Measurements from ENCODE around the gene HIPK2. TPM values are rescaled to one million over a fixed set of nuclear protein-coding genes. Genes with fewer than 3 reads are reported as not detected.
A peak's percentile ranks its signal among the peaks of the same experiment; 100 is the strongest.

HIPK2 gene
- total RNA-seq, 2 experiments from 2014 or later = 15.4 to 16.1 TPM

DNA sequence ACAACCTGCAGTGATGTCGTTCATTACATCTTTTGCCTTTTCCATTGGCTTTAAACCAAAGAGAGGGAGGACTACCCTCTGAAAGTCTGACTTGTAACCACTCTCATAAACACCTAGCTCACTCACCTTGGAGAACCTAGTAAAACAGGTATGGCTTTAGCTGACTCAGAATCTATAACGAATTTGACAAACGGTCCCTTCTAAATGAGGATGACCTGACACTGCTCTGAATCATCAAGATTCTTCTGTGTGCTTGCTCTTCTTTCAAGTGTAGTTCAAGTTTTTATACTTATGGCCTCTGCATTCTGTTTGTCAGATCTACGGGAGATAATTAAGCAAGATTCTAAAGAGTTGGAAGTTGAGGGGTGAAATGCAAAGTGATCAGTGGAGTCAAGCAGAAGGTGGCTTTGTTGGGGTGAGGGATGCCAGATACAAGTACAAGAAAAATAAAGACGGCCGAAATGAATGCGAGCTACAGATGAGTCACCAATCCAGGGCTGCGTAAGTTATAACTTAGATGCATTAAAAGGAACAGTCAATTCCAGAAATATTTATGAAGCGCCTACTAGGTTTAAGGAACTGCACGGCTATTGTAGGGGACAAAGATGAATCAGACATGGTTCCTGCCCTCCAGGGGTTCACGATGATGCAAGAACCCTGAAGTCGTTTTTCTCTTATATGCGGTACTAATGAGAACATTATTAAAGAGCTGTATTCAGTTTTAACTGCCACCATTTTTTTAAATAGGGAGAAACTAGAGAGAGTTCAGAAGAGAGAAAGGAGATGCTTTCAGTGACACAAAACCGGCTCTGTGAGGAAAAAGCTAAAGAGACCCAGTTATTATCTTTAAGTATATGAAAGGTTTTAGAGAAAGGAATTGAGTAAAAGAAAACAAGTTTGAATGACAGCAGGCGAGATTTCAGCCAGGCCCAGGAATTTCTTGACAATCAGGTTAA, 6.5 kb downstream of the HIPK2 start:
- H3K36me3 Mint-ChIP-seq = peaks cover 11% of the 10 kb centered on the region
- peaks cover 82% of the 10 kb centered on the region for H3K4me1 Mint-ChIP-seq
- peak overlapping the region; percentile 5 for H3K27ac Mint-ChIP-seq
- DNase-seq = no peak
- H3K27me3 Mint-ChIP-seq = no peaks in the 10 kb centered on the region
- no peak overlapping the region for H3K4me3 Mint-ChIP-seq
- H3K9me3 Mint-ChIP-seq = no peaks in the 10 kb centered on the region

DNA sequence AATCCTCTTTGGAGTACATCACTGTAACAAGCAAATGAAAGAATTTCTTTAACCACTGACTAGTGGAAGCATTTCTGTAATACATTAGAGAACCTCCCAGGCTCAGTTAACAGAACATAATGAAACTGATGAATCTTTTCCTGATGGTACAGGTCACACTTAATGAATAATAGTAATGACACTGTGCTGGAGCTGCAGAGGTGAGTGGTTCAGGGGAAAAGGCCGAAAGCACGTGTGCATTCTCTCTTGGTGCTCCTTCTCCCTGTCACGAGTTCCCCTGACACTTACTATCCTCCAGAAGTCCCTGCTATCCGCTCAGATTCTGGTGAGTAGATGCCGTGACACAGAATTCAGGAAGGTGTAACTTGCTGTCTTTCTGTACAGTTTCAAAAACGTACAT, 8.0 kb downstream of the HIPK2 start:
- Mint-ChIP-seq H3K36me3 (peaks cover 14% of the 10 kb centered on the region), H3K27ac (peak overlapping the region; percentile 28), H3K4me3 (no peak overlapping the region), H3K4me1 (peaks cover 70% of the 10 kb centered on the region), H3K9me3 (no peaks in the 10 kb centered on the region), H3K27me3 (no peaks in the 10 kb centered on the region)
- DNase-seq = no peak

DNA sequence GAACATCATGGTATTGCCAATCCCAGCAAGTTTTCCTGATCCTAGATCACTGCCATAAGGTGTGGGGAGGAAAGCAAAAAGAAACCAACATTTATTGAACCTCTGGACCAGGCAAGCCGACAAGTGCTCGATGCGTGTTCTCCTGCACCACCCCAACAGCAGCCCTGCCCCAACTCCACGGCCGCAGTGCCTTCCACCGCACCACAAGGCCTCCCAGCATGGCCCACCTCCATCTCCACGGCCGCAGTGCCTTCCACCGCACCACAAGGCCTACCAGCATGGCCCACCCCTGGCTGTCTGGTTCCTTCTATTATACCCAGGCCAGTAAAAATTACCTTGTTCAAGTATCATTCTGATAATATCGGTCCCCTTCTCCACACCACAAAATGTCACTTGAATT, 8.7 kb downstream of the HIPK2 start:
- H3K27me3 Mint-ChIP-seq = no peaks in the 10 kb centered on the region
- H3K4me3 Mint-ChIP-seq = no peak overlapping the region
- peak overlapping the region; percentile 73 for H3K27ac Mint-ChIP-seq
- H3K9me3 Mint-ChIP-seq = no peaks in the 10 kb centered on the region
- H3K4me1 Mint-ChIP-seq = peaks cover 67% of the 10 kb centered on the region
- no peak for DNase-seq
- peaks cover 14% of the 10 kb centered on the region for H3K36me3 Mint-ChIP-seq

DNA sequence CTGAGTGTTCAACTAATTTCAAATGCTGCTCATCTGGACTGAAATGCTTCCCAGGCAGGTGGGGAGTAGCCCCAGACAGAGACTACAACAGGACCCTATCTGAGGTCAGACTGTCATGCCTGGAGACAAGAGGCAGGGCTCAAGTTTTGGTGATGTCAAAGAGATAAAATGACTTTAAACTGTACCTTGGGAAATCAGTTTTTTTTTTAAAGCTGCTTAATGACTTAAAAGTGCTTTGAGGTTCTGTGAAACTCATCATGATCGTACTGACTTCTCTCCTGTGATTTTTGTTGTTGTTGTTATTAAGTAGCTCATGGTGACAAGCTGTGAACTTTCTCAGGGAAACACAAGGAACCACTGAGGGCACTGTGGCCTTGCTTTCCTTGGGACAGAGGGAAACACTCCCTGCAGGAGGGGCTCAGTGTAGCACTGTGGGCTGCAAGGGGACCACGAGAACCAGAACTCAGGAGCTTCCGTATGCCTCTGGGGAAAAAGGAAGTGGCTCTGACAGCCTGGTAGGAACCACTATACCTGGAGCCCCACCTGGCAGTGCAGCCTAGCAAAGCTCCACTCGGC, 9.5 kb downstream of the HIPK2 start:
- Mint-ChIP-seq H3K27me3 (no peaks in the 10 kb centered on the region), H3K36me3 (peaks cover 14% of the 10 kb centered on the region), H3K4me3 (no peak overlapping the region), H3K9me3 (no peaks in the 10 kb centered on the region), H3K27ac (peak overlapping the region; percentile 73), H3K4me1 (peaks cover 64% of the 10 kb centered on the region)
- no peak for DNase-seq

DNA sequence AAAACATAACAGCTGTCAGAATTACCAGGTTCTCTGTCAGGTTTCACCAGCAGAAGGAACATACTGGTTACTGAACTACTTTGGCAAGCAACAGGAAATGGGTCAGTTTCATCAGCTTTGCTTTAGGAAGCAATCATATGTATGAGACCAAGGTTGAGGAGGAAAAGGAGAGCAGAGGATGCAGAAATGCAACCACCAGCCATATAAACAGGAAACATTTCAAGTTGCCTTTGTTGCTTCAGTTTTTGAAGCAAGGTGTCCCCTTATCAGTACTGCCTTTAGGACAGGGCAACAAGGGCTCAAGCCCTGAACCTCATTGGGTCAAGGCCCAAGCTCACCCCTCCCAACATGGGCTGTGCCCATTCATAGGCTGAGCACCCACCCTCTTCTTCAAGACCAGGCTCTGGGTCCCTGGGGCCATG, 10.2 kb downstream of the HIPK2 start:
- peaks cover 16% of the 10 kb centered on the region for H3K36me3 Mint-ChIP-seq
- DNase-seq = no peak
- H3K4me1 Mint-ChIP-seq = peaks cover 63% of the 10 kb centered on the region
- no peaks in the 10 kb centered on the region for H3K27me3 Mint-ChIP-seq
- peak overlapping the region; percentile 29 for H3K4me3 Mint-ChIP-seq
- no peaks in the 10 kb centered on the region for H3K9me3 Mint-ChIP-seq
- H3K27ac Mint-ChIP-seq = peak overlapping the region; percentile 73

DNA sequence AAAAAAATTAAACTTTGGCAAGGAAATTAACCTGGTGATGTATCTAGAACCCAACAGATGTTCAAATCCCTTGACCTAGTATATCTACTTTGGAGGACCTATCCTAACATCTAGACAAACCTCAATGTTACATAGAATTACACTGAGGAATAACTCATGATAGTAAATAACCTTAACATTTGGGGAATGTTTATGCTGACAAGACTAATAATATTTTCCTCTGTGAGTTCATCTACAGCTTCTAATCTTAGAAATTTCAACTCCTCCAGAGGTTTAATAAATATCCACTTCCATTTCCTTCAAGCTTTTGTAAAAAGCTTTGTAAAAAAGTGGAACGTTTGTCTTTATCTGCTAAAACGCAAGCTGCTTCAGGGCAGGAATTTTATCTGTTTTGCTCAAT, 12.7 kb downstream of the HIPK2 start:
- Mint-ChIP-seq H3K9me3 (no peaks in the 10 kb centered on the region), H3K4me3 (no peak overlapping the region), H3K27me3 (no peaks in the 10 kb centered on the region), H3K4me1 (peaks cover 61% of the 10 kb centered on the region), H3K27ac (no peak overlapping the region), H3K36me3 (peaks cover 23% of the 10 kb centered on the region)
- no peak for DNase-seq

DNA sequence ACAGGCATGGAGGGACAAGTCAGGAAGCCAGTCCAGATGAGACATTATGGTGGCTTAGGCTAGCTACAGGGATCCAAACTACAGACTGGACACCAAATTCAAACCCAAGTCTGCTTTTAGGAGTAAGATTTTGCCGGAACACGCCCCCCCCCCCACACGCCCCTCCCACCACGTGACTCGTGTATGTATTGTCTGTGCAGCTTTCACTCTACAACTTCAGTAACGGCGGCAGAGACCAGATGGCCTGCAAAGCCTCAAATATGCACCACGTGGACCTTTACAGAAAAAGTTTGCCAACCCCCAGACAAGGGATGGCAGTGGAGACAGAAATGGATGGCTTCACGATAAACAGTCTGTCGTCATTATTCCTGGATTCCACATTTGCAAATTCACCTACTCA, 14.5 kb downstream of the HIPK2 start:
- Mint-ChIP-seq H3K27me3 (no peaks in the 10 kb centered on the region), H3K4me3 (no peak overlapping the region), H3K4me1 (peaks cover 52% of the 10 kb centered on the region), H3K36me3 (peaks cover 19% of the 10 kb centered on the region), H3K27ac (no peak overlapping the region), H3K9me3 (no peaks in the 10 kb centered on the region)
- no peak for DNase-seq

DNA sequence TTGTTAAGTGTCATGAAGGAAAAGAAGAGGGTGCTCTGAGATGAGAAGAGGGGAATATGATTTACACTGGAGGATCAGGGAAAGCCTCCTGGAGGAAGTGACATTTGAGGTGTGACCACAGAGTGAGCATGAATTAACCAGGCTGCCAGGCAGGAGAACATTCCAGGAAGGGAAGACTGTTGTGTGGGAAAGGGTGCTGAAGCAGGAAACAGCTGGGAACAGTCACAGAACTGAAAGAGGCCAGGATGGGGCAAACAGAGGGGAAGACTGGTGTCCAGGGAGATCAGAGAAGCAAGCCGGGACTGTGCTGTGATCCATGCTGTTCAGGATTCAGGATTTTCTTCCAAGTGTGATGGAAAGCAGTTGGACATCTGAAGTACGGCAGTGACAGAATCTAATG, 14.9 kb downstream of the HIPK2 start:
- DNase-seq = no peak
- Mint-ChIP-seq H3K36me3 (peaks cover 19% of the 10 kb centered on the region), H3K9me3 (no peaks in the 10 kb centered on the region), H3K27ac (peak overlapping the region; percentile 9), H3K27me3 (no peaks in the 10 kb centered on the region), H3K4me3 (no peak overlapping the region), H3K4me1 (peaks cover 48% of the 10 kb centered on the region)

DNA sequence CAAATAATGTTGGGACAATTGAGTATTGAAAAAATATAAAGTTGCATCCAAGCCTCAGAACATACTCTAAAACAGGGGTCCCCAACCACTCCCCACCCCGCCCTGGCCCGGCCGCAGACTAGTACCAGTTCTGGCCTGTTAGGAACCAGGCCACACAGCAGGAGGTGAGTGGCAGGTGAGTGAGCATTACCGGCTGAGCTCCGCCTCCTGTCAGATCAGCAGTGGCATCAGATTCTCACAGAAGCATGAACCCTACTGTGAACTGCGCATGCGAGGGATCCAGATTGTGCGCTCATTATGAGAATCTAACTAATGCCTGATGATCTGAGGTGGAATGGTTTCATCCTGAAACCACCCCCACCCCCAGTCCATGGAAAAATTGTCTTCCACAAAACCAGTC, 19.4 kb downstream of the HIPK2 start:
- no peak for DNase-seq

DNA sequence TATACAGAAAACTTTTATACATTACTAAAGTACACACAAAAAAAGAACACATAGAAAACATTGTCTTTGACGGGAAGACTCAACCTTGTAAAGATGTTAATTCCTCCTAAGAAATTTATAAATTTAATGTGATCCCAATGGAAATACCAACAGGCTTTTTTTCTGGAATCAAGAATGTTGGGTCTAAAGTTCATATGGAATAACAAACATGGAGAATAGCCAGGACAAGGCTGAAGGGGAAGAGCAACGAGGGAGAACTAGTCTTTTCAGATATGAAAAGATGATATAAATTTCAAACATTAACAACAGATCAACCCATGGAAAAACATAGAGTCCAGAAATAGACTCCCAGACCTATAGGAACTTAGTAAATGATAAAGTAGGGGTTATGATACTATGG, 19.8 kb downstream of the HIPK2 start:
- Mint-ChIP-seq H3K4me1 (peaks cover 41% of the 10 kb centered on the region), H3K27ac (no peak overlapping the region), H3K27me3 (no peaks in the 10 kb centered on the region), H3K36me3 (peaks cover 17% of the 10 kb centered on the region), H3K4me3 (no peak overlapping the region), H3K9me3 (no peaks in the 10 kb centered on the region)
- DNase-seq = no peak

More for the DNA sequence above, 19.4 kb downstream of the HIPK2 start:
- Mint-ChIP-seq H3K27me3 (no peaks in the 10 kb centered on the region), H3K4me3 (no peak overlapping the region), H3K27ac (no peak overlapping the region), H3K4me1 (peaks cover 39% of the 10 kb centered on the region), H3K36me3 (peaks cover 17% of the 10 kb centered on the region), H3K9me3 (no peaks in the 10 kb centered on the region)

DNA sequence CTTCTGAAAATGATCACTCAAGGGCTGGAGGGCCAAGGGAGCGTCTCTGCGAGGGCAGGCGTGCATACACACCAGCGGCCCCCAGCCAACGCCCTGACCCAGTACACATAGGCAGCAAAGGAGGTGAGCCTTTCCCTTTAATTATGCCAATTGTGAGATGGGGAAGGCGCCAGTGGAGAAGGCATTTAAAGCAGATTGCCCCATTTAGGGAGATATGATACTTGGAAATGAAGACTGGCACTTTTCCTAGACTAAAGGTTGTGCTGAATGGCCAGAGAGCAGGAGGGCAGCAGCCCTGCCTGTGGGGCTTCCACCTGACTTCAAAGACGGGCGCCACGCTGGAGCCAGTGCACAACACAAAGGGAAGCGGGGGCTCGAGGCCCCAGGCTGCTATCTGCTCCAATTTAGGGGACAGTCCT, 24.1 kb downstream of the HIPK2 start:
- Mint-ChIP-seq H3K4me1 (peaks cover 45% of the 10 kb centered on the region), H3K36me3 (peaks cover 4% of the 10 kb centered on the region), H3K27ac (no peak overlapping the region), H3K9me3 (no peaks in the 10 kb centered on the region), H3K27me3 (no peaks in the 10 kb centered on the region), H3K4me3 (no peak overlapping the region)
- no peak for DNase-seq

DNA sequence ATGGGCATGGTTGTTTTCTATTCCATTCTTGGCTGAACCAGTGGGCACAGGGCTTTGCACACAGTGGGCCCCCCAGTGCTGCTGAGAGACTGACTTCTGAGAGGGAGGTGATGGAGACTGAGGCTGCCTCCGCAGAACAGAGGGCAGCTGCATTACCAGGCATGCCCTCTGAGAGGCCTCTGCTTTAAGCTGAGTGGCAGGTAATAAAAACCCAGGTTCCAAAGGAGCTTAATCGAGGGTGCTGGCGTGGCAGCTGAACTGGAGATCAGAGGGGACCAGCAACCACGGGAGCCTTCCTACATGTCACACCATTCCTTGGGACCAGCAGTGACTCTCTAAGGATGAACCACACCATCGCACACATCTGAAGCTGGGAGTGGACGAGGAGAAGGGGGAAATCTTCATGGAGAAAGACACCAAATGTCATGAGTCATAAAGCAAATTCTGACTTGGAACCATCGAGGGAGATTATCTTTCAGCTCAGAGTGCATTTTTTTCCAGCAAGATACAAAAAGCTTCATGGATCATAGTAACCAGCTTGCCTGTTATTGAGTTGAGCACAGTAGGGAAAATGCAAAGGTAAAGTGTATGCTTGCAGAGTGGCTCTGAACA, 24.6 kb downstream of the HIPK2 start:
- Mint-ChIP-seq H3K36me3 (peaks cover 4% of the 10 kb centered on the region), H3K4me1 (peaks cover 47% of the 10 kb centered on the region), H3K9me3 (no peaks in the 10 kb centered on the region), H3K27me3 (no peaks in the 10 kb centered on the region), H3K27ac (no peak overlapping the region), H3K4me3 (no peak overlapping the region)
- no peak for DNase-seq

DNA sequence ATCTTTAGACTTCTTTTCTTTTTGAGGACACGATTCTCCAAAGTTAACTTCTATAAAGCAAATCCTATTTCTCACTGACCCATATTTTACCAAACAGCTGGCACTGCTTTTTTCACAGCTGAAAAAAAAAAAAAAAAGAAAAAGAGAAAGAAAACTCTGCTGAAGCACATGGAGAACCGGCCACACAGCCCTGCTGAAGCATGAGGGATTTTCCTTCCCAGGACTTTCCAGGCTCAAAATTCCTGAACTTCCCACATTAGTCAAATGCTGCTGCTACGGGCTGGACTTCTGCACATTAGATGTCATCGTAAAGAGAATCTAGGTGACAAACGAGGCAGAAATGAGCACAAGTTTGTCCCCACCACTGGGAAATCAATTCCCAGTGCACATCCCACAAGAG, 25.2 kb downstream of the HIPK2 start:
- Mint-ChIP-seq H3K27me3 (no peaks in the 10 kb centered on the region), H3K9me3 (no peaks in the 10 kb centered on the region), H3K4me1 (peaks cover 50% of the 10 kb centered on the region), H3K27ac (no peak overlapping the region), H3K36me3 (peaks cover 4% of the 10 kb centered on the region), H3K4me3 (no peak overlapping the region)
- DNase-seq = no peak

DNA sequence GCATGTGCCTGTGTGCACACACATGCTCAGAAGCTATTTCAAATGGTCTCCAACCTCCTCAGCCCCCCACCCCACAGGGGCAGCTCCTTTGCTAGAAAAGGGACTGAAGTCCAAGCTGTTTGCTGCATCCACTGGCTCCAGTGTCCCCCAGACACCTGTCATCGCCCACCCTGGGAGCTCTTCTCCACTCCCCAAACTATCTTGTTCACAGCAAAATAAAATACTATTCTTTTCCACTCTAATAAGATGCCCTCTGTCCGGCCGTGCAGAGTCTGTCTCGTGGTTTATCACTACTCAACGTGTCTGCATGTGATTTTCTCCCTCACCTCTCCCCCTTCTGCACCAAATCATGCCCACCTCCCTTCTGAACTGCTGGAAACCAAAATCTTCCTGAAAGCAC, 25.6 kb downstream of the HIPK2 start:
- Mint-ChIP-seq H3K36me3 (peaks cover 4% of the 10 kb centered on the region), H3K27ac (no peak overlapping the region), H3K27me3 (no peaks in the 10 kb centered on the region), H3K4me1 (peaks cover 50% of the 10 kb centered on the region), H3K9me3 (no peaks in the 10 kb centered on the region), H3K4me3 (no peak overlapping the region)
- DNase-seq = no peak

DNA sequence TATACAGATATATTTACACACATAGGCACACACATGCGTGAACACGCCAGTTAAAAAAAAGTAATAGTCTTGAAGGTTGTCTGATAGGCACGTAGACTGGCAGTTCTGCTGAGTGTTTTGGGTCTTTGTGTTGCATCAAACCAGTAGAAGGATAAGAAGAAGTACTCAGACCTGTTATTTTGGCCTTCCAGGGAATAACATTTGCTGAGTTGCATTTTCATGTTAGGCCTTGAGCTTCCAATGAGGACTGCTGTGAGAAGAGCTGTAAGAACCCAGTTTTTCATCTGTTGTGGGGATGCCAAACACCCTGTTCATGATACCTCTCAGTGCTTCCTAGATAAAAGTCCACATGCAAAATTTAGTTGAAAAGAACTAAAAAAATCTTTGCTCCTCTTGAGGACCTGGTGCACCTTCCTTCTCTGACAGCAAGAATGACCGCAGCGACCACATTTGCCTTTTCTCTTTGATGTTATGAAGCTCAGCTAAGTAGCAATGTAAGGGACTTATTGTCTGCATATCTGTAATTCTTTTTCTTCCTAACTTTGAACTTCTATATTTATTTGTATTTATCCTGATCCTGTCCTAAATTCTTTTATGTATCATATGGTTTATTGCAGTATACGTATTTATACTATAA, 27.2 kb downstream of the HIPK2 start:
- no peaks in the 10 kb centered on the region for H3K9me3 Mint-ChIP-seq
- H3K27me3 Mint-ChIP-seq = no peaks in the 10 kb centered on the region
- H3K4me3 Mint-ChIP-seq = no peak overlapping the region
- H3K27ac Mint-ChIP-seq = no peak overlapping the region
- DNase-seq = no peak
- peaks cover 50% of the 10 kb centered on the region for H3K4me1 Mint-ChIP-seq
- H3K36me3 Mint-ChIP-seq = peaks cover 4% of the 10 kb centered on the region

Measured in activated naive CD8-positive, alpha-beta T cell treated with anti-CD3 and anti-CD28 coated beads for 36 hours (primary cell).